H9 (cell line): ENCODE measurements around the gene KAT6B. TPM values are rescaled to one million over a fixed set of nuclear protein-coding genes. Genes with fewer than 3 reads are reported as not detected.

Experiments
- DNase-seq: peaks from one replicate; pipeline ENCODE4 v3.0.0-alpha.2; 2017
- H2AFZ ChIP-seq: one replicate; pipeline ENCODE4 v1.6.1; 2013; ENCODE audit warnings: mild to moderate bottlenecking, low read length, control low read depth, moderate library complexity
- H2AK5ac ChIP-seq: 2 replicates; pipeline ENCODE4 v1.6.1; 2013; ENCODE audit warnings: low read length, control low read depth, mixed read lengths; ENCODE audit not compliant: insufficient read length
- H2BK120ac ChIP-seq: one replicate; pipeline ENCODE4 v1.6.1; 2013; ENCODE audit warnings: low read depth, mild to moderate bottlenecking, low read length, control low read depth, inconsistent platforms; ENCODE audit not compliant: poor library complexity, severe bottlenecking
- H2BK12ac ChIP-seq: 2 replicates; pipeline ENCODE4 v1.6.1; 2013; ENCODE audit warnings: low read length, control low read depth, mixed read lengths, low read depth; ENCODE audit not compliant: insufficient read length
- H2BK15ac ChIP-seq: 2 replicates; pipeline ENCODE4 v1.6.1; 2013; ENCODE audit warnings: low read depth, low read length, control low read depth
- H2BK20ac ChIP-seq: one replicate; pipeline ENCODE4 v1.6.1; 2013; ENCODE audit warnings: low read depth, mild to moderate bottlenecking, low read length, control low read depth, inconsistent platforms; ENCODE audit not compliant: poor library complexity, severe bottlenecking
- H2BK5ac ChIP-seq: 2 replicates; pipeline ENCODE4 v1.6.1; 2013; ENCODE audit warnings: low read length, control low read depth, mixed read lengths; ENCODE audit not compliant: insufficient read length
- H3K14ac ChIP-seq: 2 replicates; pipeline ENCODE4 v1.6.1; 2013; ENCODE audit warnings: low read length, control low read depth; ENCODE audit not compliant: insufficient read depth
- H3K18ac ChIP-seq: 2 replicates; pipeline ENCODE4 v1.6.1; 2013; ENCODE audit warnings: low read depth, mild to moderate bottlenecking, mixed read lengths, low read length, control low read depth; ENCODE audit not compliant: insufficient read length
- H3K23ac ChIP-seq: 2 replicates; pipeline ENCODE4 v1.6.1; 2013; ENCODE audit warnings: low read length, control low read depth, mixed read lengths, low read depth; ENCODE audit not compliant: insufficient read length
- H3K23me2 ChIP-seq: 2 replicates; pipeline ENCODE4 v1.6.1; 2013; ENCODE audit warnings: low read depth, mild to moderate bottlenecking, mixed read lengths, low read length, control low read depth; ENCODE audit not compliant: insufficient read length, poor library complexity, severe bottlenecking
- H3K27ac ChIP-seq: 2 replicates; pipeline ENCODE4 v1.5.1; 2013; ENCODE audit warnings: low read length, control low read depth, mixed read lengths, low read depth; ENCODE audit not compliant: insufficient read length
- H3K27me3 ChIP-seq: 2 replicates; pipeline ENCODE4 v1.6.1; 2013; ENCODE audit warnings: low read length, control low read depth, inconsistent platforms; ENCODE audit not compliant: insufficient read depth
- H3K4ac ChIP-seq: 2 replicates; pipeline ENCODE4 v1.6.1; 2013; ENCODE audit warnings: low read depth, mild to moderate bottlenecking, control low read depth, inconsistent platforms, low read length, moderate library complexity
- H3K4me1 ChIP-seq: 2 replicates; pipeline ENCODE4 v1.6.1; 2013; ENCODE audit warnings: low read length, control low read depth, inconsistent platforms; ENCODE audit not compliant: insufficient read depth
- H3K4me2 ChIP-seq: 2 replicates; pipeline ENCODE4 v1.6.1; 2013; ENCODE audit warnings: low read length, control low read depth, mixed read lengths; ENCODE audit not compliant: insufficient read length, insufficient read depth
- H3K56ac ChIP-seq: 2 replicates; pipeline ENCODE4 v1.6.1; 2013; ENCODE audit warnings: low read depth, mild to moderate bottlenecking, mixed read lengths, low read length, control low read depth; ENCODE audit not compliant: insufficient read length
- H3K79me1 ChIP-seq: 2 replicates; pipeline ENCODE4 v1.6.1; 2013; ENCODE audit warnings: low read depth, mild to moderate bottlenecking, moderate library complexity, low read length, control low read depth, inconsistent platforms; ENCODE audit not compliant: insufficient read depth, poor library complexity, severe bottlenecking
- H3K79me2 ChIP-seq: 2 replicates; pipeline ENCODE4 v1.6.1; 2013; ENCODE audit warnings: low read length, control low read depth, inconsistent platforms; ENCODE audit not compliant: insufficient read depth
- H3K9ac ChIP-seq: 2 replicates; pipeline ENCODE4 v1.6.1; 2013; ENCODE audit warnings: low read length, control low read depth, mixed read lengths; ENCODE audit not compliant: insufficient read length; ENCODE audit errors: extremely low read depth
- H3K9me3 ChIP-seq: one replicate; pipeline ENCODE4 v1.6.1; 2013; ENCODE audit warnings: low read depth, low read length, inconsistent platforms; ENCODE audit not compliant: control insufficient read depth
- H3T11ph ChIP-seq: one replicate; pipeline ENCODE4 v1.6.1; 2013; ENCODE audit warnings: mild to moderate bottlenecking, low read length, control low read depth, inconsistent platforms
- H4K20me1 ChIP-seq: one replicate; pipeline ENCODE4 v1.6.1; 2013; ENCODE audit not compliant: control insufficient read depth, insufficient read length, insufficient read depth
- H4K5ac ChIP-seq: 2 replicates; pipeline ENCODE4 v1.6.1; 2013; ENCODE audit warnings: low read depth, mild to moderate bottlenecking, mixed read lengths, low read length, control low read depth; ENCODE audit not compliant: insufficient read length
- H4K8ac ChIP-seq: replicated peaks from 2 replicates; pipeline ENCODE4 v1.6.1; 2013; ENCODE audit warnings: low read length, control low read depth, mixed read lengths, low read depth; ENCODE audit not compliant: insufficient read length
- H4K91ac ChIP-seq: 2 replicates; pipeline ENCODE4 v1.6.1; 2013; ENCODE audit warnings: low read depth, mild to moderate bottlenecking, moderate library complexity, mixed read lengths, low read length, control low read depth; ENCODE audit not compliant: insufficient read length
- H3K27ac Mint-ChIP-seq, 3 experiments: 2 replicates in 2 of 3; 3 replicates in 1 of 3; pipeline ENCODE4 v1.8.0; 2020 to 2021; ENCODE audit warnings: mixed read lengths in 3 of 3, mild to moderate bottlenecking in 1 of 3, moderate library complexity in 1 of 3
- H3K27me3 Mint-ChIP-seq: 2 replicates; pipeline ENCODE4 v1.8.0; 2021; ENCODE audit warnings: low read depth, mild to moderate bottlenecking, moderate library complexity, mixed read lengths
- H3K36me3 Mint-ChIP-seq, 3 experiments: 2 replicates in 2 of 3; 3 replicates in 1 of 3; pipeline ENCODE4 v1.8.0; 2020 to 2021; ENCODE audit warnings: low read depth in 3 of 3, mixed read lengths in 3 of 3; ENCODE audit not compliant: insufficient read depth in 1 of 3
- H3K4me1 Mint-ChIP-seq, 2 experiments: 2 replicates each; pipeline ENCODE4 v1.8.0; 2020; ENCODE audit warnings: mixed read lengths in 2 of 2
- H3K4me3 Mint-ChIP-seq, 2 experiments: 2 replicates in 1 of 2; 3 replicates in 1 of 2; pipeline ENCODE4 v1.8.0; 2020 to 2021; ENCODE audit warnings: mild to moderate bottlenecking in 2 of 2, mixed read lengths in 2 of 2, moderate library complexity in 1 of 2
- H3K9me3 Mint-ChIP-seq, 2 experiments: 2 replicates in 1 of 2; 3 replicates in 1 of 2; pipeline ENCODE4 v1.8.0; 2020; ENCODE audit warnings: mild to moderate bottlenecking in 2 of 2, mixed read lengths in 2 of 2, moderate library complexity in 1 of 2
- WGBS: extraction: QIAGEN DNeasy Blood & Tissue Kit; methylation state at CpG from one replicate; pipeline ENCODE4 v1.1.7; 2013; ENCODE audit warnings: missing lambda C conversion rate, low lambda C conversion rate, mixed read lengths; ENCODE audit not compliant: insufficient read length; ENCODE audit errors: extremely low coverage; 5-methylcytosine and 5-hydroxymethylcytosine counted together
- total RNA-seq: library from RNA; stranded (reverse); gene quantifications from 2 replicates; pipeline ENCODE4 v1.2.1, GENCODE V29; 2021
- TF ChIP-seq, protein P1 (sequence below): fragments of 200-600 bp; sonication (generic); conservative IDR thresholded peaks from 3 replicates; pipeline ENCODE4 v1.8.0; 2021; ENCODE audit warnings: antibody characterized with exemption, mild to moderate bottlenecking

KAT6B gene
- total RNA-seq, 1 experiment from 2014 or later, result 34.2 TPM

DNA sequence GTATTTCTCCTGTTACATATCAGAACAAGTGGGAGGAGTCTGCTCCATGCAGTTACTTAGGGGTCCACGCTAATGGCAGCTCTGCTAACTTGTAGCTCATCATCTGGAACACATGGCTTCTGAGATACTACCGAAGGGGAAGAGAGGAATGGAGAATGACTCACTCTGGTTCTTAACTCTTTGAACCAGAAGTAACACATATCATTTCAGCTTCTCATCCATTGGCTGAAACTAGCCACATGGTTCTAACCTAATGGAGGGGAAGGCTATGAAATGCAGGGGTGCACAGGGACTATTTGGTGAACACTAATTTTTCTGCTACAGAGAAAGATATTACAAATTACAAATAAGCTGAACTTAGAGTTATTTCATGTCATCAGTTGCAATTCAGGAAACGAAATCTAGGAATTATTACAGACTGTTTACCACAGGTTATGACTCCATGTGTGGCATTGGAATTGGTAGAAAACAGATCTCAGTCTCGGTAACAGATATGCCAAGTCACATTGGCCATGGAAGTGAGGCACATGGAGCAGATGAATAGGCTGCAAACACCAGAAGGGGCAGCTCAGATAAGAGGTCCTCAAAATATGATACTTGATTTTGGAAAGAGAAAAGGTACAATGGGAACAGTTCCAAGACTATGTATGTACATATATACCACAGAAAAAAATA, 9.4 kb upstream of the KAT6B start:
- DNase-seq, result no peak
- H3K36me3 Mint-ChIP-seq, result peaks cover 2 to 10% (median 4%) of the 10 kb centered on the region in 3 experiments; a peak in 3 of 7 replicates
- Histone ChIP-seq H2AFZ (no peak overlapping the region), H3K79me2 (0 out of 2 replicates have a peak, but pooled peaks cover 2% of the 10 kb centered on the region), H3K27me3 (no peaks in the 10 kb centered on the region), H2BK15ac (no peak overlapping the region), H3K4ac (no peak overlapping the region), H3K14ac (no peak overlapping the region), H3K23me2 (no peaks in the 10 kb centered on the region), H4K5ac (no peak overlapping the region), H3T11ph (no peak overlapping the region), H3K9me3 (peaks cover 6% of the 10 kb centered on the region), H4K91ac (no peak overlapping the region), H3K4me2 (no peak overlapping the region), H2BK5ac (no peak overlapping the region), H3K23ac (no peak overlapping the region), H2BK12ac (no peak overlapping the region), H4K20me1 (no peaks in the 10 kb centered on the region), H2BK120ac (no peak overlapping the region), H3K79me1 (no peaks in the 10 kb centered on the region), H3K56ac (no peak overlapping the region), H3K27ac (no peak overlapping the region), H2AK5ac (no peak overlapping the region), H3K4me1 (no peaks in the 10 kb centered on the region), H3K18ac (no peak overlapping the region), H2BK20ac (no peak overlapping the region), H4K8ac (no peak overlapping the region), H3K9ac (no peak overlapping the region)
- no peaks in the 10 kb centered on the region; the same call in 1 of the 2 replicates for H3K27me3 Mint-ChIP-seq
- TF ChIP-seq, protein P1, sequence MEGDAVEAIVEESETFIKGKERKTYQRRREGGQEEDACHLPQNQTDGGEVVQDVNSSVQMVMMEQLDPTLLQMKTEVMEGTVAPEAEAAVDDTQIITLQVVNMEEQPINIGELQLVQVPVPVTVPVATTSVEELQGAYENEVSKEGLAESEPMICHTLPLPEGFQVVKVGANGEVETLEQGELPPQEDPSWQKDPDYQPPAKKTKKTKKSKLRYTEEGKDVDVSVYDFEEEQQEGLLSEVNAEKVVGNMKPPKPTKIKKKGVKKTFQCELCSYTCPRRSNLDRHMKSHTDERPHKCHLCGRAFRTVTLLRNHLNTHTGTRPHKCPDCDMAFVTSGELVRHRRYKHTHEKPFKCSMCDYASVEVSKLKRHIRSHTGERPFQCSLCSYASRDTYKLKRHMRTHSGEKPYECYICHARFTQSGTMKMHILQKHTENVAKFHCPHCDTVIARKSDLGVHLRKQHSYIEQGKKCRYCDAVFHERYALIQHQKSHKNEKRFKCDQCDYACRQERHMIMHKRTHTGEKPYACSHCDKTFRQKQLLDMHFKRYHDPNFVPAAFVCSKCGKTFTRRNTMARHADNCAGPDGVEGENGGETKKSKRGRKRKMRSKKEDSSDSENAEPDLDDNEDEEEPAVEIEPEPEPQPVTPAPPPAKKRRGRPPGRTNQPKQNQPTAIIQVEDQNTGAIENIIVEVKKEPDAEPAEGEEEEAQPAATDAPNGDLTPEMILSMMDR, result no peak
- H3K9me3 Mint-ChIP-seq, result peaks cover 11 to 15% of the 10 kb centered on the region in 2 experiments
- H3K27ac Mint-ChIP-seq, result no peak overlapping the region
- no peak overlapping the region for H3K4me3 Mint-ChIP-seq
- WGBS, result no CpG with 5 or more reads among the region's 4 CpGs
- peaks cover 8 to 11% of the 10 kb centered on the region in 2 experiments for H3K4me1 Mint-ChIP-seq
